Adrenal gland (tissue), 12 donors: ENCODE measurements around the gene NOS3. TPM values are rescaled to one million over a fixed set of nuclear protein-coding genes. Genes with fewer than 3 reads are reported as not detected.
A peak's percentile ranks its signal among the peaks of the same experiment; 100 is the strongest.

ENCODE experiments used
- DNase-seq, 7 donors: peaks; one replicate each; pipeline ENCODE4 v3.0.0-alpha.2; 2019 to 2020
- H3K27ac ChIP-seq, 5 donors: fragments of 200-600 bp; sonication (generic) in 4 of 5; 1 replicate in 3 of 5; 2 replicates in 2 of 5; pipeline versions ENCODE4 v1.5.1 to v1.8.0; 2016 to 2020; ENCODE audit warnings: mild to moderate bottlenecking in 1 of 5
- H3K27me3 ChIP-seq: fragments of 200-600 bp; 2 replicates; pipeline ENCODE4 v1.8.0; 2021
- H3K36me3 ChIP-seq, 2 donors: fragments of 200-600 bp; replicated peaks in 1 of 2; 1 replicate in 1 of 2; 2 replicates in 1 of 2; pipeline versions ENCODE4 v1.5.1 to v1.8.0; 2018 to 2022
- H3K4me1 ChIP-seq, 2 donors: fragments of 200-600 bp; replicated peaks in 1 of 2; 1 replicate in 1 of 2; 2 replicates in 1 of 2; pipeline versions ENCODE4 v1.5.1 to v1.8.0; 2018 to 2021
- H3K4me3 ChIP-seq, 4 donors: fragments of 200-600 bp; sonication (generic) in 3 of 4; one replicate each; pipeline ENCODE4 v1.5.1; 2016 to 2018
- H3K9me3 ChIP-seq, 3 donors: fragments of 200-600 bp; sonication (generic) in 1 of 3; replicated peaks in 1 of 3; 1 replicate in 2 of 3; 2 replicates in 1 of 3; pipeline versions ENCODE4 v1.5.1 to v1.8.0; 2016 to 2021
- CTCF ChIP-seq, 6 experiments: fragments of 450-650 bp in 4 of 6; fragments of 200-600 bp in 2 of 6; sonication (generic) in 1 of 6; IDR thresholded peaks; 1 replicate in 5 of 6; 2 replicates in 1 of 6; pipeline versions ENCODE4 v1.5.1 to v1.8.0; 2016 to 2021; ENCODE audit warnings: antibody characterized with exemption in 6 of 6, mild to moderate bottlenecking in 2 of 6, moderate library complexity in 1 of 6
- POLR2A ChIP-seq, 2 donors: fragments of 450-650 bp; IDR thresholded peaks; one replicate each; pipeline ENCODE4 v1.6.1; 2017; ENCODE audit warnings: antibody characterized with exemption in 2 of 2, mild to moderate bottlenecking in 2 of 2, moderate library complexity in 1 of 2
- WGBS, 4 donors: extraction: QIAGEN DNeasy Blood & Tissue Kit in 2 of 4; methylation state at CpG; one replicate each; pipeline versions ENCODE4 v1.1.5 to v1.1.7; 2013 to 2017; 5-methylcytosine and 5-hydroxymethylcytosine counted together
- intact Hi-C, 2 donors: fragments of 100-400 bp; cut with DNase I; formaldehyde crosslinking; loops; one replicate each; pipeline versions ENCODE4 v1.14.1 to v1.15.0; 2022 to 2023
- polyA plus RNA-seq, 3 donors: library from polyadenylated mRNA; stranded (reverse); fragments of 200-250 nt in 2 of 3; fragments of 350-450 nt in 1 of 3; fragmentation: Illumina TruSeq in 1 of 3; extraction: RNeasy Lipid Tissue Mini Kit (QIAGEN cat#74804) in 1 of 3; gene quantifications; one replicate each; pipeline ENCODE4 v1.2.3, GENCODE V29; 2013 to 2014
- total RNA-seq, 9 donors: library from RNA; depleted of rRNA in 4 of 9; stranded (reverse); fragments of >200 nt in 4 of 9; fragments of 120-200 nt in 1 of 9; fragmentation: NEBNext Ultra II Directional in 1 of 9; extraction: Animal tissue kit (Norgen Biotek cat#: 25700) in 1 of 9; gene quantifications; one replicate each; pipeline versions ENCODE4 v1.1.0 to v1.2.4, GENCODE V29; 2013 to 2023
- donor health status: healthy with polysubstance abuse.
- donor health status: Bipolar disorder and iron deficiency.
- donor health status: DM: yes; HTN: yes; CAD: no.
- donor health status: DM: no; HTN: no; CAD: no.
- donor health status: DM: no; HTN: no; CAD: no.
- donor health status: DM: yes; HTN: yes; CAD: no.

Gene NOS3
- total and polyA plus RNA-seq, 12 donors = 2.2 to 26.5 (median 15.1) TPM

- H3K27me3 ChIP-seq = no peaks in the 10 kb centered on the region
- H3K4me1 ChIP-seq = peaks cover 0 to 3% of the 10 kb centered on the region in 2 donors
- H3K9me3 ChIP-seq = no peaks in the 10 kb centered on the region
- 56 to 72% (median 66%) methylated on average over 3 to 4 of the region's 4 CpGs for WGBS, 4 donors
- DNase-seq = peak in 5 of 7 donors; percentile 7 to 51 (median 8)
- TF ChIP-seq POLR2A (IDR thresholded peaks at IDR 0.05) (no peak), CTCF (IDR thresholded peaks at IDR 0.05) (no peak)
- H3K27ac ChIP-seq = no peak overlapping the region
- H3K4me3 ChIP-seq = no peak overlapping the region
- intact Hi-C loops = no loop called here
- no peaks in the 10 kb centered on the region for H3K36me3 ChIP-seq
Measured at GRCh38 chr7:150949564-150949963, 41.3 kb upstream of the NOS3 start.

GRCh38 chr7:150949971-150950491 lies 40.8 kb upstream of the NOS3 start:
- 80 to 92% (median 89%) methylated on average over 7 to 16 of the region's 16 CpGs for WGBS, 4 donors
- no peaks in the 10 kb centered on the region for H3K27me3 ChIP-seq
- TF ChIP-seq CTCF (IDR thresholded peaks at IDR 0.05) (no peak), POLR2A (IDR thresholded peaks at IDR 0.05) (no peak)
- H3K4me3 ChIP-seq = no peak overlapping the region
- no peaks in the 10 kb centered on the region for H3K36me3 ChIP-seq
- DNase-seq = peak in 4 of 7 donors; percentile 8 to 45 (median 12)
- peaks cover 0 to 3% of the 10 kb centered on the region in 2 donors for H3K4me1 ChIP-seq
- H3K27ac ChIP-seq = no peak overlapping the region
- no peaks in the 10 kb centered on the region for H3K9me3 ChIP-seq
- intact Hi-C loops = no loop called here

DNA sequence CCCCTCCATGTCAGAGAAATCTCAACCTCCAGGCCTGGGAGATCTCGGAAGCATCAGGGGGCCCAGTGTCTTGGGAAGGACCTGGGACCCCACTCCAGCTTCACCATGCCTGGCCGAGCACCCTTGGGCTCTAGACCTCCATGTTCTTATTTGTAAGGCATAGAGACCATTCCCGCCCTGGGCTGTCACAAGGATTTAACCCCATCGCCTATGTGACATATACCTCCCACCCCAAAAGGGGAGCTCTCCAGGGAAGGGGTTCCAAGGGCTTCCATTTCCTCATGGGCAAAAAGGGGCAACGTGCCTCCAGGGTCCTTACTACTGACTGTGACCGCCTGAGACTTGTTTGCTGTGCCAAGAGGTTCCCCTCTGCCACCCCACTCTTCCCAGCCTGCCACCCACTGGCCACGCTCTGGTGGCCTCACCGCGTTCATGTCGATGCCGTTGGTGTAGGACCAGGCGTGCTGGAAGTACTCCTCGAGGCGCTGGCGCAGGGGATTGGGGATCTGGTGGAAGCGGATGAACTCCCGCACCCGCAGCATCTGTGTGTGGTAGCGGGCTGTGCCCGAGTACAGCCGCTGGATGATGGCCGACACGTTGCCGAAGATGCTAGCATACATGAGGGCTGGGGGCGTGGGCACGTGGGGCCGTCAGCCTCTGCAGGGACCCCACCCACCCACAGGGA lies 40.2 kb upstream of the NOS3 start:
- intact Hi-C loops = no loop called here
- Histone ChIP-seq H3K36me3 (no peaks in the 10 kb centered on the region), H3K9me3 (no peaks in the 10 kb centered on the region), H3K27me3 (no peaks in the 10 kb centered on the region), H3K27ac (no peak overlapping the region), H3K4me3 (no peak overlapping the region), H3K4me1 (peaks cover 6 to 7% of the 10 kb centered on the region in 2 donors)
- DNase-seq = peak in 3 of 7 donors; percentile 6 to 45 (median 11)
- TF ChIP-seq POLR2A (IDR thresholded peaks at IDR 0.05) (no peak), CTCF (IDR thresholded peaks at IDR 0.05) (no peak)
- 89 to 97% (median 95%) methylated on average over 6 to 27 of the region's 27 CpGs for WGBS, 4 donors

- DNase-seq = no peak
- TF ChIP-seq POLR2A (IDR thresholded peaks at IDR 0.05) = no peak
- no peak for TF ChIP-seq CTCF (IDR thresholded peaks at IDR 0.05)
- Histone ChIP-seq H3K27me3 (no peaks in the 10 kb centered on the region), H3K36me3 (no peaks in the 10 kb centered on the region), H3K27ac (no peak overlapping the region), H3K9me3 (no peaks in the 10 kb centered on the region), H3K4me1 (peaks cover 6% of the 10 kb centered on the region in 2 donors), H3K4me3 (no peak overlapping the region)
- intact Hi-C loops = no loop called here
- 90 to 98% (median 92%) methylated on average over 9 to 16 of the region's 16 CpGs for WGBS, 4 donors
Measured at GRCh38 chr7:150951181-150951520, 39.7 kb upstream of the NOS3 start.
